GM12878 (cell line): ENCODE measurements around the gene LSM7. TPM values are rescaled to one million over a fixed set of nuclear protein-coding genes. Genes with fewer than 3 reads are reported as not detected.

Source experiments
- ATAC-seq: fragments of 200-7000 bp; cut with Tn5 transposase; 3 replicates; pipeline ENCODE4 v1.9.1; 2020; ENCODE audit warnings: mild to moderate bottlenecking, moderate library complexity
- BruUV-seq: library from RNA; stranded (reverse); fragments of 400-500 nt; replicated peaks from 2 replicates; lab custom pipeline; 2021; lab: Mats Ljungman, UMichigan
- CTCF ChIA-PET: fragments of 300-600 bp; sonication (Branson Sonifier 250); formaldehyde crosslinking; extraction: SDS; loops from one replicate; lab custom pipeline; 2021; ENCODE audit warnings: inconsistent platforms; lab: Yijun Ruan, JAX
- POLR2A ChIA-PET: fragments of 350-600 bp; formaldehyde crosslinking; extraction: SDS; loops from one replicate; lab custom pipeline; 2021; ENCODE audit warnings: inconsistent platforms; lab: Charles Lee
- RAD21 ChIA-PET: fragments of 300-600 bp; sonication (Branson Sonifier 250); formaldehyde crosslinking; loops from one replicate; lab custom pipeline; 2023; ENCODE audit warnings: antibody characterized with exemption; ENCODE audit not compliant: unreplicated experiment; lab: Charles Lee
- SMC1A ChIA-PET: fragments of 300-600 bp; sonication (Branson Sonifier 250); formaldehyde crosslinking; loops from one replicate; lab custom pipeline; 2023; ENCODE audit not compliant: unreplicated experiment, uncharacterized antibody; lab: Charles Lee
- DNase-seq: peaks from one replicate; pipeline ENCODE4 v3.0.0-alpha.2; 2011; ENCODE audit warnings: low read depth, low spot score
- FAIRE-seq: peaks from 3 replicates; lab custom pipeline; 2011; peaks lifted over from hg19 to GRCh38; lab: Jason Lieb, UNC
- H2AFZ ChIP-seq: 2 replicates; pipeline ENCODE4 v1.6.0; 2011; ENCODE audit warnings: low read depth, low read length, control low read depth; ENCODE audit not compliant: control insufficient read depth
- H3K27ac ChIP-seq: 2 replicates; pipeline ENCODE4 v1.5.1; 2011; ENCODE audit warnings: control low read depth; ENCODE audit not compliant: control insufficient read depth, insufficient read depth
- H3K27me3 ChIP-seq, 2 experiments: replicated peaks in 1 of 2; 2 replicates each; pipeline versions ENCODE4 v1.6.0 to v1.6.1; 2011; ENCODE audit warnings: low read length in 1 of 2; ENCODE audit not compliant: control insufficient read depth in 2 of 2, insufficient read depth in 2 of 2
- H3K36me3 ChIP-seq, 2 experiments: 2 replicates each; pipeline ENCODE4 v1.5.1; 2011; ENCODE audit warnings: low read length in 1 of 2; ENCODE audit not compliant: control insufficient read depth in 2 of 2, insufficient read depth in 2 of 2
- H3K4me1 ChIP-seq: 2 replicates; pipeline ENCODE4 v1.6.1; 2011; ENCODE audit warnings: mild to moderate bottlenecking, low read length, moderate library complexity, mixed read lengths; ENCODE audit not compliant: control insufficient read depth, insufficient read depth
- H3K4me2 ChIP-seq: 2 replicates; pipeline ENCODE4 v1.6.0; 2011; ENCODE audit warnings: control low read depth; ENCODE audit not compliant: control insufficient read depth, insufficient read depth
- H3K4me3 ChIP-seq: fragments of 200-600 bp; sonication (generic); 2 replicates; pipeline ENCODE4 v1.5.1; 2016
- H3K79me2 ChIP-seq: 2 replicates; pipeline ENCODE4 v1.6.0; 2011; ENCODE audit warnings: low read length; ENCODE audit not compliant: control insufficient read depth, insufficient read depth
- H3K9ac ChIP-seq: 2 replicates; pipeline ENCODE4 v1.8.0; 2011; ENCODE audit warnings: low read length, control low read depth, mixed read lengths; ENCODE audit not compliant: control insufficient read depth, insufficient read depth
- H3K9me3 ChIP-seq: replicated peaks from 3 replicates; pipeline ENCODE4 v1.5.1; 2011; ENCODE audit warnings: mild to moderate bottlenecking, low read length; ENCODE audit not compliant: control insufficient read depth, insufficient read depth
- H4K20me1 ChIP-seq: 2 replicates; pipeline ENCODE4 v1.6.0; 2011; ENCODE audit not compliant: control insufficient read depth, insufficient read depth
- CBFB ChIP-seq: IDR thresholded peaks from 2 replicates; pipeline ENCODE4 v1.6.1; 2016; ENCODE audit warnings: antibody characterized with exemption, low read depth
- EP300 ChIP-seq, 2 experiments: fragments of 150-350 bp in 1 of 2; IDR thresholded peaks; 2 replicates each; pipeline ENCODE4 v1.6.1; 2011 to 2012; ENCODE audit warnings: low read depth in 2 of 2, low read length in 2 of 2, borderline replicate concordance in 1 of 2, improper control_type of control experiment in 1 of 2, inconsistent platforms in 1 of 2; ENCODE audit not compliant: control insufficient read depth in 1 of 2
- IRF4 ChIP-seq: IDR thresholded peaks from 2 replicates; pipeline ENCODE4 v1.6.1; 2011; ENCODE audit warnings: low read depth, low read length
- KLF5 ChIP-seq: fragments of 450-650 bp; IDR thresholded peaks from 2 replicates; pipeline ENCODE4 v1.6.1; 2014; ENCODE audit warnings: mild to moderate bottlenecking; ENCODE audit not compliant: partially characterized antibody
- MXI1 ChIP-seq: fragments of 150-350 bp; IDR thresholded peaks from 2 replicates; pipeline ENCODE4 v1.6.1; 2011; ENCODE audit warnings: low read depth, mild to moderate bottlenecking, inconsistent platforms, low read length, improper control_type of control experiment
- POLR2A ChIP-seq: IDR thresholded peaks from 2 replicates; pipeline ENCODE4 v1.6.1; 2011; ENCODE audit warnings: low read depth, mild to moderate bottlenecking, low read length
- POLR2AphosphoS2 ChIP-seq: IDR thresholded peaks from 2 replicates; pipeline ENCODE4 v1.6.1; 2011; ENCODE audit warnings: low read depth, mild to moderate bottlenecking, low read length, improper control_type of control experiment, moderate library complexity
- RAD51 ChIP-seq: fragments of 450-650 bp; IDR thresholded peaks from 2 replicates; pipeline ENCODE4 v1.6.1; 2016; ENCODE audit warnings: moderate library complexity, mild to moderate bottlenecking, inconsistent platforms
- RUNX3 ChIP-seq: IDR thresholded peaks from 2 replicates; pipeline ENCODE4 v1.6.1; 2012; ENCODE audit warnings: low read length, inconsistent platforms
- SP1 ChIP-seq: IDR thresholded peaks from one replicate; pipeline ENCODE4 v1.6.1; 2011; ENCODE audit warnings: low read depth, low read length
- STAT1 ChIP-seq: fragments of 450-650 bp; conservative IDR thresholded peaks from 2 replicates; pipeline ENCODE4 v1.6.1; 2014; ENCODE audit warnings: antibody characterized with exemption, mild to moderate bottlenecking
- TAF1 ChIP-seq: IDR thresholded peaks from 2 replicates; pipeline ENCODE4 v1.6.1; 2011; ENCODE audit warnings: mild to moderate bottlenecking, low read depth, low read length, borderline replicate concordance
- TBL1XR1 ChIP-seq: IDR thresholded peaks from 2 replicates; pipeline ENCODE4 v1.6.1; 2012; ENCODE audit warnings: low read depth, low read length, improper control_type of control experiment
- TCF12 ChIP-seq: IDR thresholded peaks from 2 replicates; pipeline ENCODE4 v1.6.1; 2011; ENCODE audit warnings: low read depth, mild to moderate bottlenecking, low read length
- ZSCAN29 ChIP-seq: fragments of 450-650 bp; IDR thresholded peaks from 2 replicates; pipeline ENCODE4 v1.6.1; 2017; ENCODE audit warnings: mild to moderate bottlenecking, moderate library complexity
- WGBS: methylation state at CpG from one replicate; pipeline ENCODE4 v1.1.6; 2016; ENCODE audit warnings: low lambda C conversion rate; ENCODE audit not compliant: insufficient replicate concordance, insufficient coverage; ENCODE audit errors: missing lambda C conversion rate; 5-methylcytosine and 5-hydroxymethylcytosine counted together
- in situ Hi-C: fragments of 300-500 bp; cut with MboI; formaldehyde crosslinking; loops from 9 replicates; pipeline ENCODE4 v1.14.3; 2018; ENCODE audit warnings: mixed read lengths
- intact Hi-C: fragments of 100-400 bp; cut with micrococcal nuclease; formaldehyde crosslinking; loops from one replicate; pipeline ENCODE4 v1.14.2; 2022; ENCODE audit not compliant: unreplicated experiment
- polyA plus RNA-seq, 11 experiments: library from polyadenylated mRNA; depleted of rRNA in 4 of 11; unstranded in 6 of 11; stranded (reverse) in 5 of 11; fragments of >200 nt; fragmentation: Nextera tagmentation in 4 of 11; fragmentation: Illumina TruSeq in 1 of 11; extraction: Ambion mirVana in 4 of 11; extraction: Trizol in 1 of 11; gene quantifications; 1 replicate in 1 of 11; 2 replicates in 10 of 11; pipeline versions ENCODE4 v1.2.1 to v1.2.3, GENCODE V29; 2011 to 2016; ENCODE audit warnings: inconsistent platforms in 2 of 11, missing spikeins in 2 of 11, low read depth in 1 of 11
- total RNA-seq, 4 experiments: library from RNA; depleted of rRNA in 3 of 4; stranded (reverse); fragments of >200 nt in 3 of 4; fragmentation: Illumina TruSeq in 1 of 4; extraction: Trizol in 1 of 4; gene quantifications; 2 replicates each; pipeline versions ENCODE4 v1.2.1 to v1.2.3, GENCODE V29; 2013 to 2021
- TF ChIP-seq, protein P1 (sequence below): fragments of 450-650 bp; IDR thresholded peaks from 2 replicates; pipeline ENCODE4 v1.6.1; 2017; ENCODE audit warnings: antibody characterized with exemption, mild to moderate bottlenecking, moderate library complexity
- TF ChIP-seq, protein P2 (sequence below): fragments of 450-650 bp; IDR thresholded peaks from 2 replicates; pipeline ENCODE4 v1.6.1; 2018; ENCODE audit warnings: mild to moderate bottlenecking, low read depth, moderate library complexity; ENCODE audit not compliant: partially characterized antibody
- TF ChIP-seq, protein P3 (sequence below): IDR thresholded peaks from 2 replicates; pipeline ENCODE4 v1.6.1; 2012; ENCODE audit warnings: low read depth, low read length, improper control_type of control experiment

LSM7 gene
- total and polyA plus RNA-seq, 10 of the 15 experiments (the other 5 are each of a cell fraction or from before 2014, with no cell fraction given) = 24.4 to 424 (median 217) TPM

DNA sequence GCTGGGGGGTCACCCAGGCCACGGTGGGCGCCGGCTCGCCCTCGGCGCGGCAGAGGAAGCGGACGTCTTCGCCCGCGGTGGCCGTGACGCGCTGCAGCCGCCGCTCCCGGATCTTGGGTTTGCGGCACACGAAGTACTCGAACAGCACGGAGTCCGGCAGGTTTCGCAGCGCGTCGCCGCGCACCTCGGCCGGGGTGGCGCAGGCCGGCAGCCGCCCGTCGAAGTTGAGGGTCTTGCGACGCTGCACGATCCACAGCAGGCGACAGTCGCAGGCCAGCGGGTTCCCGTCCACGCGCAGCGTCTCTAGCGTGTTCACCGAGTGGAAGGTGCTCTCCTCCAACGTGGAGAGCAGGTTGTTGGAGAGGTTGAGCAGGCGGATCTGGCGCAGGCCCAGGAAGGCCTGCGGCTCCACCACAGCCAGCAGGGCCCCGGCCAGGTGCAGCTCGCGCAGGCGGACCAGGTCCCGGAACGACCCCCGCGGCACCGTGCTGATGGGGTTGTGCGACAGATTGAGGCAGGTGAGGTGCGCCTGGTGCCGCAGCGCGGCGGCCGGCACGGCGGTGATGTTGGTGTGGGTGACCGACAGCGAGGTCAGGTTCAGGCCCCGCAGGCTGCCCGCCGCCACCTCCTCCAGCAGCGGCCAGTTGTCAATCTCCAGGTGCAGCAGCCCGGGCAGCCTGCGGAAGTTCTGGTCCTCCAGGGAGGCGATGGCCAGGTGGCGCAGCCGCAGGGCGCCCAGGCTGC, 37.8 kb downstream of the LSM7 start:
- Histone ChIP-seq H3K9me3 (no peaks in the 10 kb centered on the region), H3K36me3 (no peaks in the 10 kb centered on the region), H2AFZ (peak overlapping the region; percentile 72), H3K4me2 (peak overlapping the region; percentile 98), H3K27me3 (no peaks in the 10 kb centered on the region), H4K20me1 (no peaks in the 10 kb centered on the region; the same call in 1 of the 2 replicates), H3K9ac (peak overlapping the region; percentile 65; the same call in 1 of the 2 replicates), H3K27ac (peak overlapping the region; percentile 48; the same call in 1 of the 2 replicates), H3K4me1 (peaks cover 30% of the 10 kb centered on the region), H3K79me2 (no peaks in the 10 kb centered on the region; the same call in 1 of the 2 replicates), H3K4me3 (peak overlapping the region; percentile 65)
- FAIRE-seq (no peak), DNase-seq (no peak), ATAC-seq (peak; percentile 27)
- ChIA-PET RAD21 (no interaction called here), POLR2A (interaction anchor here (0.6 kb wide), 1 partner anchor 176 kb away, joined by 3 read pairs; no protein-coding TSS in a partner anchor), CTCF (no interaction called here), SMC1A (no interaction called here)
- in situ Hi-C loops (no loop called here), intact Hi-C loops (no loop called here)
- WGBS = 2% methylated on average over 81 of the region's 82 CpGs
- no TSS peak for BruUV-seq
- TF ChIP-seq IRF4 (no peak), RAD51 (no peak), STAT1 (no peak), TAF1 (no peak), TCF12 (peak; percentile 2; the same call in 1 of the 2 replicates), EP300 (IDR thresholded peaks at IDR 0.05; ENCODE audit: borderline replicate concordance in 1 of 2, control insufficient read depth in 1 of 2, low read depth in 2 of 2, low read length in 2 of 2) (no peak), SP1 (no peak), CBFB (no peak), MXI1 (0 out of 2 replicates have a peak, but pooled peaks have one; percentile 6), POLR2A (peak; percentile 73), RUNX3 (no peak), POLR2AphosphoS2 (no peak), KLF5 (no peak), ZSCAN29 (no peak), TBL1XR1 (no peak)
- TF ChIP-seq, protein P1, sequence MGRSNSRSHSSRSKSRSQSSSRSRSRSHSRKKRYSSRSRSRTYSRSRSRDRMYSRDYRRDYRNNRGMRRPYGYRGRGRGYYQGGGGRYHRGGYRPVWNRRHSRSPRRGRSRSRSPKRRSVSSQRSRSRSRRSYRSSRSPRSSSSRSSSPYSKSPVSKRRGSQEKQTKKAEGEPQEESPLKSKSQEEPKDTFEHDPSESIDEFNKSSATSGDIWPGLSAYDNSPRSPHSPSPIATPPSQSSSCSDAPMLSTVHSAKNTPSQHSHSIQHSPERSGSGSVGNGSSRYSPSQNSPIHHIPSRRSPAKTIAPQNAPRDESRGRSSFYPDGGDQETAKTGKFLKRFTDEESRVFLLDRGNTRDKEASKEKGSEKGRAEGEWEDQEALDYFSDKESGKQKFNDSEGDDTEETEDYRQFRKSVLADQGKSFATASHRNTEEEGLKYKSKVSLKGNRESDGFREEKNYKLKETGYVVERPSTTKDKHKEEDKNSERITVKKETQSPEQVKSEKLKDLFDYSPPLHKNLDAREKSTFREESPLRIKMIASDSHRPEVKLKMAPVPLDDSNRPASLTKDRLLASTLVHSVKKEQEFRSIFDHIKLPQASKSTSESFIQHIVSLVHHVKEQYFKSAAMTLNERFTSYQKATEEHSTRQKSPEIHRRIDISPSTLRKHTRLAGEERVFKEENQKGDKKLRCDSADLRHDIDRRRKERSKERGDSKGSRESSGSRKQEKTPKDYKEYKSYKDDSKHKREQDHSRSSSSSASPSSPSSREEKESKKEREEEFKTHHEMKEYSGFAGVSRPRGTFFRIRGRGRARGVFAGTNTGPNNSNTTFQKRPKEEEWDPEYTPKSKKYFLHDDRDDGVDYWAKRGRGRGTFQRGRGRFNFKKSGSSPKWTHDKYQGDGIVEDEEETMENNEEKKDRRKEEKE = no peak
- TF ChIP-seq, protein P2, sequence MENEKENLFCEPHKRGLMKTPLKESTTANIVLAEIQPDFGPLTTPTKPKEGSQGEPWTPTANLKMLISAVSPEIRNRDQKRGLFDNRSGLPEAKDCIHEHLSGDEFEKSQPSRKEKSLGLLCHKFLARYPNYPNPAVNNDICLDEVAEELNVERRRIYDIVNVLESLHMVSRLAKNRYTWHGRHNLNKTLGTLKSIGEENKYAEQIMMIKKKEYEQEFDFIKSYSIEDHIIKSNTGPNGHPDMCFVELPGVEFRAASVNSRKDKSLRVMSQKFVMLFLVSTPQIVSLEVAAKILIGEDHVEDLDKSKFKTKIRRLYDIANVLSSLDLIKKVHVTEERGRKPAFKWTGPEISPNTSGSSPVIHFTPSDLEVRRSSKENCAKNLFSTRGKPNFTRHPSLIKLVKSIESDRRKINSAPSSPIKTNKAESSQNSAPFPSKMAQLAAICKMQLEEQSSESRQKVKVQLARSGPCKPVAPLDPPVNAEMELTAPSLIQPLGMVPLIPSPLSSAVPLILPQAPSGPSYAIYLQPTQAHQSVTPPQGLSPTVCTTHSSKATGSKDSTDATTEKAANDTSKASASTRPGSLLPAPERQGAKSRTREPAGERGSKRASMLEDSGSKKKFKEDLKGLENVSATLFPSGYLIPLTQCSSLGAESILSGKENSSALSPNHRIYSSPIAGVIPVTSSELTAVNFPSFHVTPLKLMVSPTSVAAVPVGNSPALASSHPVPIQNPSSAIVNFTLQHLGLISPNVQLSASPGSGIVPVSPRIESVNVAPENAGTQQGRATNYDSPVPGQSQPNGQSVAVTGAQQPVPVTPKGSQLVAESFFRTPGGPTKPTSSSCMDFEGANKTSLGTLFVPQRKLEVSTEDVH = no peak
- TF ChIP-seq, protein P3, sequence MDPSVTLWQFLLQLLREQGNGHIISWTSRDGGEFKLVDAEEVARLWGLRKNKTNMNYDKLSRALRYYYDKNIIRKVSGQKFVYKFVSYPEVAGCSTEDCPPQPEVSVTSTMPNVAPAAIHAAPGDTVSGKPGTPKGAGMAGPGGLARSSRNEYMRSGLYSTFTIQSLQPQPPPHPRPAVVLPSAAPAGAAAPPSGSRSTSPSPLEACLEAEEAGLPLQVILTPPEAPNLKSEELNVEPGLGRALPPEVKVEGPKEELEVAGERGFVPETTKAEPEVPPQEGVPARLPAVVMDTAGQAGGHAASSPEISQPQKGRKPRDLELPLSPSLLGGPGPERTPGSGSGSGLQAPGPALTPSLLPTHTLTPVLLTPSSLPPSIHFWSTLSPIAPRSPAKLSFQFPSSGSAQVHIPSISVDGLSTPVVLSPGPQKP = no peak
